ENCODE results near the gene SMARCA5. TPM values are rescaled to one million over a fixed set of nuclear protein-coding genes. Genes with fewer than 3 reads are reported as not detected.
A peak's percentile ranks its signal among the peaks of the same experiment; 100 is the strongest.

Gene SMARCA5
- total and polyA plus RNA-seq, 8 donors, result 5.7 to 26.5 (median 16.5) TPM

DNA sequence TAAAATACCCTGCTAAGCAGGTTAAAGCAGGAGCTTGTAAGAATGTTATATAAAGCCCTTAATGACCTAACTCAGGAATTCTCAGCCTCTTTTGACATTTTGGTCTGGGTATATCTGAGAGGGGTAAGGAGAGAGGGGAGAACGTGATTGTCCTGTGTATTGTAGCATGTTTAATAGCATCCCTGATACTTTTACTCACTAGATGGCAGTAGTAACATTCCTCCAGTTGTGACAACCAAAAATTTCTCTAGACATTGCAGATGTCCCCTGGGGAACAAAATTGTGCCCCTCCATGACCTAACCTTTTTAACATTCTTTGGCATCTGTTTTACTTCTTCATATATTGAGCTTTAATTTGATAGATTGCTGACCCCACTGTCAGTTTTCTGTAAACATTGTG lies 17.9 kb downstream of the SMARCA5 start:
- ATAC-seq, result peak in 1 of 4 donors; percentile 30
- no peak for FAIRE-seq
- DNase-seq, result no peak
- no peaks in the 10 kb centered on the region for H3K27me3 ChIP-seq
- H3K4me1 ChIP-seq, result peaks cover 0 to 4% (median 0%) of the 10 kb centered on the region in 3 donors
- no peak overlapping the region for H3K4me3 ChIP-seq
- H3K36me3 ChIP-seq, result peaks cover 0 to 68% (median 28%) of the 10 kb centered on the region in 3 donors
- 59 to 66% methylated on average over 1 of the region's 1 CpG for WGBS, 2 donors
- H3K9me3 ChIP-seq, result no peaks in the 10 kb centered on the region
- TF ChIP-seq, protein P1, sequence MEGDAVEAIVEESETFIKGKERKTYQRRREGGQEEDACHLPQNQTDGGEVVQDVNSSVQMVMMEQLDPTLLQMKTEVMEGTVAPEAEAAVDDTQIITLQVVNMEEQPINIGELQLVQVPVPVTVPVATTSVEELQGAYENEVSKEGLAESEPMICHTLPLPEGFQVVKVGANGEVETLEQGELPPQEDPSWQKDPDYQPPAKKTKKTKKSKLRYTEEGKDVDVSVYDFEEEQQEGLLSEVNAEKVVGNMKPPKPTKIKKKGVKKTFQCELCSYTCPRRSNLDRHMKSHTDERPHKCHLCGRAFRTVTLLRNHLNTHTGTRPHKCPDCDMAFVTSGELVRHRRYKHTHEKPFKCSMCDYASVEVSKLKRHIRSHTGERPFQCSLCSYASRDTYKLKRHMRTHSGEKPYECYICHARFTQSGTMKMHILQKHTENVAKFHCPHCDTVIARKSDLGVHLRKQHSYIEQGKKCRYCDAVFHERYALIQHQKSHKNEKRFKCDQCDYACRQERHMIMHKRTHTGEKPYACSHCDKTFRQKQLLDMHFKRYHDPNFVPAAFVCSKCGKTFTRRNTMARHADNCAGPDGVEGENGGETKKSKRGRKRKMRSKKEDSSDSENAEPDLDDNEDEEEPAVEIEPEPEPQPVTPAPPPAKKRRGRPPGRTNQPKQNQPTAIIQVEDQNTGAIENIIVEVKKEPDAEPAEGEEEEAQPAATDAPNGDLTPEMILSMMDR (IDR thresholded peaks at IDR 0.05), result no peak
- intact Hi-C loops (cut with DNase I), result no loop called here
- no peak overlapping the region for H3K27ac ChIP-seq

DNA sequence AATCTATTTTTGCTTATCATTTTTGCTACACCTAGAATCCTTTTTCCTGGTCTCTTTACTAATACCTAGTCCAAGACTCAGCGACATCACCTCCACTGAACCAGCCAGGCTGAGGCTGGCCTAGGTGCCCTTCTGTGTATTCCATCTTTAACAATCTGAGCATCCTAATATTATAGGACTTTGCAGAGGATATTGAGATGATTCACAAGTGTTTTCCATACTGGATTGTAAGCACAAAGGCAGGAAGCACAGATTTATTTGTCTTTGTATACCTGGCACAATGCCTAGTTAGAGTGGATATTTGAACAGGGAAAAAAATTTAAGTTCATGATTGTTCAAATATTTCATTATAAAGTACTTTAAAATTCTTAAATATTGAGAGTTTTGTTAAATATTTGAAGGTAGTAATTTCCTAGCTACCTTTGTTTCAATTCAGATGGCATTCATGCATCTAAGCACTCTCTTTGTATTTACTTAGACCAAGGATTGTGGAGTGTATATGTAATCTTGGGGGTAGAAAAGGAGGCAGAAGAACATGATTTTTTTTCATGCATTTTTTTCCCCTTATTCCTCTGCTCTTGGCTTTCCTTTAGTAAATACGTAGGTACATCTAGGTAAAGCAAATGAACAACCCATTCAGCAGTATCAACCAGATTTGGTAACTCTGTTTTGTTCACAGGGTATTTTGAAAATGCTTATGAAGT lies 18.4 kb downstream of the SMARCA5 start:
- ATAC-seq (peak in 1 of 4 donors; percentile 18), DNase-seq (no peak), FAIRE-seq (no peak)
- TF ChIP-seq, protein P1 (IDR thresholded peaks at IDR 0.05), result no peak
- H3K27me3 ChIP-seq, result no peaks in the 10 kb centered on the region
- peaks cover 0 to 71% (median 30%) of the 10 kb centered on the region in 3 donors for H3K36me3 ChIP-seq
- 89 to 92% methylated on average over 2 of the region's 2 CpGs for WGBS, 2 donors
- peaks cover 0 to 4% (median 0%) of the 10 kb centered on the region in 3 donors for H3K4me1 ChIP-seq
- H3K4me3 ChIP-seq, result no peak overlapping the region
- intact Hi-C loops (cut with DNase I), result no loop called here
- H3K9me3 ChIP-seq, result no peaks in the 10 kb centered on the region
- no peak overlapping the region for H3K27ac ChIP-seq

DNA sequence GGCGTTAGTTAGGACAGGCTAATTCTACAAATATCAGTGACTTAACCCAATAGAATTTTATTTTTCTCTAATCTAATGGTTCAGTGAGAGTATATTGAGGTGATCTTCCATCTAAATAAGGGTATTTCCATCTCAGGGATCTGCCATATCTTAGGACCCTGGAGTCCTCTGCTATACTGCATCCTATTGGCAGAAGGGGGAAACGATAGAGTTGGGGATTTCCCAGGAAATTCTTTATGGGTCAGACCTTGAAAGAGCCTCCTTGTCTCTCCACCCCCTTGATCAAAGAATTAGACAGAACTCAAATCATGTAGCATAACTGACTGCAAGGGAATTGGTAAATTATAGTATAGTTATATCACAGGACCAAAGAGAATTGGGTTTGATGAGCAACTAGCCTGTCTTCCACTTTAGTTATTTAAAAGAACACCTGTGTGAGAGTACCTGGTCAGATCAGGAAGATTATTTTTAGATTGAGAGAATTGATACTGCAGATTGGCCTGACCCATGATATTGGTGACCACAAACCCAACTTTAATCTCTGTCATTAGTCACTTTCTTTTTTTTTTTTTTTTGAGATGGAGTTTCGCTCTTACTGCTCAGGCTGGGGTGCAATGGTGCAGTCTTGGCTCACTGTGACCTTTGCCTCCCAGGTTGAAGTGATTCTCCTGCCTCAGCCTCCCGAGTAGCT lies 25.6 kb downstream of the SMARCA5 start:
- H3K27me3 ChIP-seq, result no peaks in the 10 kb centered on the region
- H3K36me3 ChIP-seq, result peaks cover 0 to 90% (median 35%) of the 10 kb centered on the region in 3 donors
- WGBS, 2 donors, result 86 to 95% methylated on average over 4 of the region's 4 CpGs
- FAIRE-seq (no peak), ATAC-seq (no peak), DNase-seq (no peak)
- H3K4me1 ChIP-seq, result no peaks in the 10 kb centered on the region
- intact Hi-C loops (cut with DNase I), result no loop called here
- TF ChIP-seq, protein P1 (IDR thresholded peaks at IDR 0.05), result no peak
- no peak overlapping the region for H3K4me3 ChIP-seq
- H3K9me3 ChIP-seq, result no peaks in the 10 kb centered on the region
- H3K27ac ChIP-seq, result no peak overlapping the region

DNA sequence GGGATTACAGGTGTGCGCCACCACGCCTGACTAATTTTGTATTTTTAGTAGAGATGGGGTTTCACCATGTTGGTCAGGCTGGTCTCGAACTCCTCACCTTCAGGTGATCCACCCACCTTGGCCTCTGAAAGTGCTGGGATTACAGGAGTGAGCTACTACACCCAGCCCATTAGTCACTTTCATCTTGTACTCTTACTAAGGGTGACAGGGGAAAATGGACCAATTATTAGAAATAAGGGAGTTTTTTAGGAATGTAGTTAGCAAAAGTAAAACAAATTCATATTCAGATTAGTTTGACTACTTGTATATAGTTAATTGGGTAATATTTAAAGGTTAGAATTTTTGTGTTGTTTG lies 26.1 kb downstream of the SMARCA5 start:
- Histone ChIP-seq H3K4me3 (no peak overlapping the region), H3K27me3 (no peaks in the 10 kb centered on the region), H3K4me1 (no peaks in the 10 kb centered on the region), H3K27ac (no peak overlapping the region), H3K9me3 (no peaks in the 10 kb centered on the region), H3K36me3 (peaks cover 0 to 92% (median 33%) of the 10 kb centered on the region in 3 donors)
- TF ChIP-seq, protein P1 (IDR thresholded peaks at IDR 0.05), result no peak
- ATAC-seq, result no peak
- FAIRE-seq, result no peak
- DNase-seq, result no peak
- WGBS, 2 donors, result 96 to 98% methylated on average over 3 of the region's 3 CpGs
- intact Hi-C loops (cut with DNase I), result no loop called here

DNA sequence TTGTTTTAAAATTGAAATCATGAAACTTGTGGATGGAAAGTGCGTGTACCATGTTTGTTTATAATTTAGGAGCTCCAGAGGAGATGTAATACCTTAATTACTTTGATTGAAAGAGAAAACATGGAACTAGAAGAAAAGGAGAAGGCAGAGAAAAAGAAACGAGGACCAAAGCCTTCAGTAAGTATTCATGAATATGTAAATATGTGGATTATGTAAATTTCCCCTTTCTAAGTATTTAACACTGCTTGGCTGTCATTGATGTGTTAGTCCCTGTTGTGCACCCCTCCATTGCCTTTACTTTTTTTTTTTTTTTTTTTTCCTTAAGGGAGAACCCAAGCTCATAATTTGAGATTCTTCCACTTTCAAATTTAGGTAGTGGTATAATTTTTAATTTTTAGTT lies 36.4 kb downstream of the SMARCA5 start:
- H3K36me3 ChIP-seq, result peaks cover 0 to 46% (median 30%) of the 10 kb centered on the region in 3 donors
- no peaks in the 10 kb centered on the region for H3K4me1 ChIP-seq
- TF ChIP-seq, protein P1 (IDR thresholded peaks at IDR 0.05), result no peak

More for the DNA sequence above, 36.4 kb downstream of the SMARCA5 start:
- intact Hi-C loops (cut with DNase I), result no loop called here
- no peak for FAIRE-seq
- no peaks in the 10 kb centered on the region for H3K9me3 ChIP-seq
- no peaks in the 10 kb centered on the region for H3K27me3 ChIP-seq
- no peak for DNase-seq
- 93 to 98% methylated on average over 2 of the region's 2 CpGs for WGBS, 2 donors
- no peak for ATAC-seq
- no peak overlapping the region for H3K4me3 ChIP-seq
- no peak overlapping the region for H3K27ac ChIP-seq

All from pancreas (tissue), 10 donors.